Gastroesophageal sphincter (tissue), 3 donors: ENCODE data around the gene TTC36.

ENCODE experiments used
- POLR2A ChIP-seq, 2 donors: fragments of 450-650 bp; IDR thresholded peaks; one replicate each; pipeline ENCODE4 v1.6.1; 2017; ENCODE audit warnings: antibody characterized with exemption in 2 of 2, mild to moderate bottlenecking in 2 of 2, moderate library complexity in 1 of 2
- TF ChIP-seq, protein P1 (sequence below), 4 experiments: fragments of 200-600 bp in 2 of 4; fragments of 450-650 bp in 2 of 4; sonication (generic) in 1 of 4; IDR thresholded peaks; one replicate each; pipeline ENCODE4 v1.5.1; 2017 to 2019; ENCODE audit warnings: antibody characterized with exemption in 4 of 4, mild to moderate bottlenecking in 2 of 4, moderate library complexity in 2 of 4

DNA sequence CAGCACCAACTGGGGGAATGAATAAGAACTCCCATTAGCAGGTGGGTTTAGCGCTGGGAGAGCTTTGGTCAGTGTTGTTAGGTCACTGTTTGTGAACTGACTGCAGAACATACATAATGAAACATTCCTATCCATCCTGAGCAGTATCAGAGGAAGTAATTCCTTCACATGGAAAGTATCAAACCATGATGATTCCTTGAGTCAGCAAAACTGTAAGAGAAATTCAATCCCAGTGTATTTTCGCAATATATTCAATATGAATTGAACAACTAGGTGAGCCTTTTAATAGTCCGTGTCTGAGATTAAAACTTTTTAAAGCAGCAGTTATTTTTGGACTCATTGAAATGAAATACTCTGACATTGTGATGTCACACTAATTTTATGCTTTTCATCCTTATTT, 42.9 kb upstream of the TTC36 start:
- TF ChIP-seq, protein P1, sequence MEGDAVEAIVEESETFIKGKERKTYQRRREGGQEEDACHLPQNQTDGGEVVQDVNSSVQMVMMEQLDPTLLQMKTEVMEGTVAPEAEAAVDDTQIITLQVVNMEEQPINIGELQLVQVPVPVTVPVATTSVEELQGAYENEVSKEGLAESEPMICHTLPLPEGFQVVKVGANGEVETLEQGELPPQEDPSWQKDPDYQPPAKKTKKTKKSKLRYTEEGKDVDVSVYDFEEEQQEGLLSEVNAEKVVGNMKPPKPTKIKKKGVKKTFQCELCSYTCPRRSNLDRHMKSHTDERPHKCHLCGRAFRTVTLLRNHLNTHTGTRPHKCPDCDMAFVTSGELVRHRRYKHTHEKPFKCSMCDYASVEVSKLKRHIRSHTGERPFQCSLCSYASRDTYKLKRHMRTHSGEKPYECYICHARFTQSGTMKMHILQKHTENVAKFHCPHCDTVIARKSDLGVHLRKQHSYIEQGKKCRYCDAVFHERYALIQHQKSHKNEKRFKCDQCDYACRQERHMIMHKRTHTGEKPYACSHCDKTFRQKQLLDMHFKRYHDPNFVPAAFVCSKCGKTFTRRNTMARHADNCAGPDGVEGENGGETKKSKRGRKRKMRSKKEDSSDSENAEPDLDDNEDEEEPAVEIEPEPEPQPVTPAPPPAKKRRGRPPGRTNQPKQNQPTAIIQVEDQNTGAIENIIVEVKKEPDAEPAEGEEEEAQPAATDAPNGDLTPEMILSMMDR (IDR thresholded peaks at IDR 0.05) = no peak
- TF ChIP-seq POLR2A (IDR thresholded peaks at IDR 0.05) = no peak
